Measurements from ENCODE around the gene FRMD5.

DNA sequence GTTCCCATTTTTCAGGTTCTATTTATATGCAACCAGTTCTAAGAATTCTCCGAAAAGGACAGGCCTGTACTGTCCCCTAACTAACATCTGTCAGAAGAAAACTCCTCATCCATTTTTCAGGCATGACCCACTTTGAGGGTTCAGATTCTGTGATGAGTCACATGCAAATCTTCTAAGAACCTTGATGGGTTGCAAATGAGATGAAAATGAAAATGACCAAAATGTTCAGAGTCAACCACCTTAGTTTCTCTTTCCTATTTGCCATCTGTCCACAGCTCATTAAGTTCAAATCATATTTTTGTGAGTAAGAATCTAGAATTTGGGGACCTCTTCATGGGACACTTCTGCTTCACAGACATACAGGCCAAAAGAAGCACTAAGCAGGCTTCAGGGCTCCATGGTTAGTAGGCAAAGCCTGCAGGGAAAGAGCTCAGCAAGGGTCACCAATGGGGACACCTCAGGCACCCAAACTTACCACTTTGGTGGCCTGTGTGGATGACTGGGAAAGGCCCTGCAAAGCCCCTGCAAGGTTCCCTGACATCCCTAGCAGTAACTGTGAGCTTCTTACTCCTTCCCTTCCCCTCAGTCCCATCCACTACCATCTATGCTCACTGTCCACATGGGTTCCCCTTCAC, 246.3 kb downstream of the FRMD5 start:
- TF ChIP-seq, protein P1, sequence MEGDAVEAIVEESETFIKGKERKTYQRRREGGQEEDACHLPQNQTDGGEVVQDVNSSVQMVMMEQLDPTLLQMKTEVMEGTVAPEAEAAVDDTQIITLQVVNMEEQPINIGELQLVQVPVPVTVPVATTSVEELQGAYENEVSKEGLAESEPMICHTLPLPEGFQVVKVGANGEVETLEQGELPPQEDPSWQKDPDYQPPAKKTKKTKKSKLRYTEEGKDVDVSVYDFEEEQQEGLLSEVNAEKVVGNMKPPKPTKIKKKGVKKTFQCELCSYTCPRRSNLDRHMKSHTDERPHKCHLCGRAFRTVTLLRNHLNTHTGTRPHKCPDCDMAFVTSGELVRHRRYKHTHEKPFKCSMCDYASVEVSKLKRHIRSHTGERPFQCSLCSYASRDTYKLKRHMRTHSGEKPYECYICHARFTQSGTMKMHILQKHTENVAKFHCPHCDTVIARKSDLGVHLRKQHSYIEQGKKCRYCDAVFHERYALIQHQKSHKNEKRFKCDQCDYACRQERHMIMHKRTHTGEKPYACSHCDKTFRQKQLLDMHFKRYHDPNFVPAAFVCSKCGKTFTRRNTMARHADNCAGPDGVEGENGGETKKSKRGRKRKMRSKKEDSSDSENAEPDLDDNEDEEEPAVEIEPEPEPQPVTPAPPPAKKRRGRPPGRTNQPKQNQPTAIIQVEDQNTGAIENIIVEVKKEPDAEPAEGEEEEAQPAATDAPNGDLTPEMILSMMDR (optimal IDR thresholded peaks at IDR 0.05 in 1 of 3, IDR thresholded peaks at IDR 0.05 in 1 of 3, conservative IDR thresholded peaks at IDR 0.05 in 1 of 3; ENCODE audit: extremely low read depth in 1 of 3, insufficient read depth in 2 of 3, low read length in 3 of 3), result no peak
- TF ChIP-seq EZH2 (IDR thresholded peaks at IDR 0.05; ENCODE audit: low read length), result no peak

Data from keratinocyte (primary cell).